HG03139 (cell line): Measurements from ENCODE around the gene PIGT.
"Not testable (repeated sequence)": the region's sequence is repeated elsewhere in the genome, so short reads cannot be mapped to it uniquely, and the experiment has no call there.

Source experiments
- ATAC-seq: cut with Tn5 transposase; IDR thresholded peaks from one replicate; pipeline ENCODE4 v1.9.1; 2021; ENCODE audit not compliant: unreplicated experiment

The PIGT gene

DNA sequence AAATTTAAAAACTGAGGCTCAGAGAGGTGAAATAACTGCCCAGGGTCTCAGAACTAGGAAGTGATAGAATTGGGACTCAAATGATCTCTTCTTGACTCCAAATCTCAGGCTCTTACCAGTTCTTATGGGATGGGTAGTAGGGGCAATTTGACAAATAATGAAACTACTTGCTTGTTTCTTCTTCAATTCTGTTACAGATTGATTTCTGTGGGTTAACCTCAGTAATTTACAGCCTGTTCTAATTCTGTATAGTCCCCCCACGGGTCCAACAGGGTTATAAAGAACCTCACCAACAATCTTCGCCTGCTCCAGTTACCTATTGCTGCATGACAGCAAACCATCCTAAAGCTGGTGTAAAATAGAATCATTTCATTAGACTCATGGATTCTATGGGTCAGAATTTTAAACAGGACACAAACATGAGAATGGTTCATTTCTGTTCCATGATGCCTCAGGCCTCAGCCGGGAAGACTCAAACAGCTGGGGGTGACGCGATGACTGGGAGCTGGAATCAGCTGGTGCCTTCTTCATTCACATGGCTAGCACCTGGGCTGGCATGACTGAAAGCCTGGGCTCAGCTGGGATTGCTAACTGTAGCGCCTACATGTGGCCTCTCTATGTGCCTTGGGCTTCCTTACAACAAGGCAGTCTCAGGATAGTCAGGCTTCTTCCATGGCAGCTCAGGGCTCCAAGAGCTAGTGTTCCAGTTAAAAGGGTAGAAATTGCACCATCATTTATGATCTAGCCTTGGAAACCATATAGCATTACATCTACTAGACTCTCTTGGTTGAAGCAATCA, 47.0 kb downstream of the PIGT start:
- peak; percentile 55 for ATAC-seq

DNA sequence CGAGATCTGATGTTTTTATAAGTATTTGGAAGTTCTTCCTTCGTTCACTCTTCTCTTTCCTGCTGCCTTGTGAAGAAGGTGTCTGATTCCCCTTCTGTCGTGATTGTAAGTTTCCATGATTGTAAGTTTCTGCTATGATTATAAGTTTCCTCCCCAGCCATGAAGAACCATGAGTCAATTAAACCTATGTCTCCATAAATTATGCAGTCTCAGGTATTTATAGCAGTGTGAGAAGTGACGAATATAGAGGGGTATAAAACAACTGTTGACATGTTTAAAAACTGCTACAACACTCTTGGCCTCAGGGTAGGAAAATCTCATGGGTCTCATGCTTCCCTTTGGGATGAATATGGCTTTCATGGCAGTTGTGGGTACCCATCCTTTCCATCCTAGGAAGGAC, 47.8 kb downstream of the PIGT start:
- no peak for ATAC-seq

DNA sequence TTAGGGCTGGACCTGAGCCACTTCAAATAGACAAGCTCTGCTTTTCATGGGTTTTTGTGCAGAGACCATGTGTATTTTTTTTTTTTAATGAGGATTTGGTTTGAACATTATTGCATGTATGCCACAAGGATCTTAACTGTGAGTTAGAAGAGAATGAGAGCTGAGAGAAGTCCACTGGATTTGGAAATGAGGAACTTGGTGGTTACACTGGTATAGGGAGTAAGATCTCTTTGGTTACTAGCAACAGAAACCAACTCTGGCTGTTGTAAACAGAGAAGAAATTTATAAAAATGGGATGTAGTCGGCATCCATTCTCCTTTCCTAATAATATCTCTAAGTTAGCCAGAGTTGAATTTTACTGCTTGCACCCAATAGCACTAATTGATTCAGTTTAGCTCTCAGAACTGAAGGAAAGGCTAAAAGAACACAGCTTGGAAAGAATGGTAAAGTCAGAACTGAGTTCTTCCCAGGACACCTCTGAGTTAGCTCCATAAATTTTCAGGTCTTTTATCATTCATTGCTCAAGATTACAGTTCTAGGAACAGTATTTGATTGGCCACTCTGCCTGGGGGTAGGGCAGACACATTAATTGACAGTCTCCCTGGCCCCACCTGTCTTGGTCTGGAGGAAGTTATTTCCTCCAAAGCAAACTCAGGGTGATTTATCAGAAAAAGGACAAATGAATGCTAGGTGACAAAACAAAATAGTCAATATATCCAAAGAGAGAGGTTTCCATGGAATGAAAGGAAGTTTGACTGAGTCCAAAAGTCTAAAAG, 49.7 kb downstream of the PIGT start:
- ATAC-seq, result no peak

DNA sequence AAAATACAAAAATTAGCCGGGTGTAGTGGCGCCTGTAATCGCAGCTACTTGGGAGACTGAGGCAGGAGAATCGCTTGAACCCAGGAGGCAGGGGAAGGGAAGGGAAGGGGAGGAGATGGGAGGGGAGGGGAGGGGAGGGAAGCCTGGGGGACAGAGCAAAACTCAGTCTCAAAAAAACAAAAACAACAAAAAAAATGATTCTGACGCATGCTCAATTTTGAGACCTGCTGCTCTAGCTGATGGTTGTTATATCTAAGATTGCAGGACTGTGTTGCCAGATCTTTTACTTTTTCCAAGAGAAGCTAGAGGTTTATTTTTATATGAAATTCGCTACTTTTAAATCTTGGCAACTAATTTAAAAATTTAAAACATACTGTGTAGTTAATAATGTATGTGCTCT, 51.2 kb downstream of the PIGT start:
- ATAC-seq, result no peak

DNA sequence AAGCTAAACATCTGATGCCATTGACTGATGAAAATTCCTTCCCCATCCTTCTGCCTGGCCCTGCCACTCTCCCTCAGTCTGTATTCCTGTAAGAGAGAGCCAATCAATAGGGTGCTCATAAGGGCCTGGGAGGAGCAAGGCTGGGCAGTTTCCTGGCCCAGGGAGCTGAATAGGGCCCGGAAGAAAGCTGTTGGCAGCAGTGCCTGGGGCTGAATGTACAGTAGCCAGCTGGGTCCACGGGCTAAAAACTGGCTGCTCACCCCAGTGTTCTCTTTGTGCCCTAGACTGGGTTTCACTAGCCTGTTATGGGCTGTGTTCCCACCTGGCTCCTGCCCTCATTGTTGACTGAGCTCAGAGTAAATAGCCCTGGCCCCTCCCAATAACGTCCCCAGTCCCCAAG, 51.9 kb downstream of the PIGT start:
- ATAC-seq, result no peak

DNA sequence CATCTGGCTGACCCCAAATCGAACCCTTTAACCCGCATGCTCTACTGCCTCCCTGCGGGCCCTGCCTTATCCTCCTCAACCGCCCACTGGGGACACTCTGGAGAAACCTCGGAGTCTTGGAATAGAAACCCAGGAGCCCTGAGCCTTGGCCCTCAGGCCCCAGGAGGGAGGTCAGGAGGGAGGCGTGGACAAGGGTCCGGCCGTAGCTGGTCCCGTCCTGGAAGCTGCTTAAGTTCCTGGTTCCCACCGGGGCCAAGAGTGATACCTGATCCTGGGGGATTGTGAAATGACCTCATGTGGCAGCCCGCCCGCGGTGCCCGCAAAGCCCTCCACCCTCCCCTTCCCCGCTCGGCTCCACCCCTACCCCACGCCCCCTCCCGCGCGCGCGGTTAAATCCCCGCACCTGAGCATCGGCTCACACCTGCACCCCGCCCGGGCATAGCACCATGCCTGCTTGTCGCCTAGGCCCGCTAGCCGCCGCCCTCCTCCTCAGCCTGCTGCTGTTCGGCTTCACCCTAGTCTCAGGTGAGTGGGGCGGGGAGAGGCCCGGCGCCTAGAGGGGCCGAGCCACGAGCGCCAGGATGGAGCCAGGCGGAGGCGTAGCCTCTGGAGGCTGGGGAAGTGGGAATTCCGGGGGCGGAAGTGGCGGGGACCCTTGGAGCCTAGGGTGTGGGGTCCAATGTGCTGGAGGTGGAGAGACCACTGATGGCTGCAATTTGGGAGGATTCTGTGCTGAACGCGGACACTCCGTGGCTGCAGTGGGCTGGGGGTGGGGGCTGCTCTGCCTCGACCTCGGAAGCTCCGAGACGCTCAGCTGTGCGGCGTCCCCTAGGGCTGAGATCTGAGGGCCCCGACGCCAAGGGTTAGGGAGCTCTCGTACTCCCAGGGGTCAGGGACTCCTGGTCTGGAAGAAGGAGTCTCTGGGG, 53.7 kb downstream of the PIGT start, which contains the start of gene WFDC2:
TSS of gene WFDC2 (plus strand) at position 418 of the 926 bp plus-strand sequence. CDS start at position 447, 29 bp downstream.
- ATAC-seq, result no peak

DNA sequence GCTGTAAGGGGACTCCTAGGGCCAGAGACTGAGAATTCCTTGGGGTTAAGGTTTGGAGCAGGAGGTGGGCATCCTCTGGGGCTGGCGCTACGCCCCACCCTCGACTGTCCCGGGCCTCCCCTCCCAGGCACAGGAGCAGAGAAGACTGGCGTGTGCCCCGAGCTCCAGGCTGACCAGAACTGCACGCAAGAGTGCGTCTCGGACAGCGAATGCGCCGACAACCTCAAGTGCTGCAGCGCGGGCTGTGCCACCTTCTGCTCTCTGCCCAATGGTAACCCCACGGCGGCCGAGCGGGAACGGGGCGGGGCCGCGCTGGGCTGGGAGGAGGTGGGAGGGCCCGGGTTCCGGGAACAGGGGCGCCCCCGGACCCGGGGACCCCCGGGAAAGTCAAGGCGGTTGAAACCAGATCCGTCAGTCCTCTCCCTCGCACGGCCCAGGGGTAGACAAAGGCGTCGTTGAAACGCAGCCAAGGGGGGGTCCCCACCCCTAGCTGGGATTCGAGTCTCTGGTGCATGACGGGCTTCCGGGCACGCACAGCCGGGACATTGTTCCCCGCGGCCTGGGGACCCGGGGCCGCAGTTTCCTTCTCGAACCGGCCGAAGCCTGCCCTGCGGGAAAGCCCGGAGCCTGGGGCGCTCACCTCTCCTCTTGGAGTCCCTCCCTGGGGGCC, 54.5 kb downstream of the PIGT start:
- no peak for ATAC-seq

DNA sequence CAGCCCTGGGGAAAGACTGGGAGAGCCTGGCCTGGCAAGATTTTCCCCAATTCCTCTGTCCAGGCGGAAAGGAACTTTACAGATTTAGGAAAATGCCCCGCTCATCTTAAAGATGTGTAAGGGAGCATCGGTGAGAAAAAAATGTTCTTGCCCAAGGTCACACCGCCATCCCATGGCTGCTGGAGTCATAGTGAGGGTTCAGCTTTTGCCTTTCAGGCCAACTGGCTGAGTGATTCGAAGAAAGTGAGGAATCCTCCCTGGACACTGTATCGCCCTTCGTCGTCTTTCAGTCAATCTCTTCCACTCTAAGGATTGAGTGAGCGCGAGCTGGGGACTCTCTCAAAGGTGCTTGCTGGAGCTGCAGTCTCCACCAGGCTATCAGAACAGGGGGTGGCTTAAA, 55.0 kb downstream of the PIGT start:
- ATAC-seq, result no peak

DNA sequence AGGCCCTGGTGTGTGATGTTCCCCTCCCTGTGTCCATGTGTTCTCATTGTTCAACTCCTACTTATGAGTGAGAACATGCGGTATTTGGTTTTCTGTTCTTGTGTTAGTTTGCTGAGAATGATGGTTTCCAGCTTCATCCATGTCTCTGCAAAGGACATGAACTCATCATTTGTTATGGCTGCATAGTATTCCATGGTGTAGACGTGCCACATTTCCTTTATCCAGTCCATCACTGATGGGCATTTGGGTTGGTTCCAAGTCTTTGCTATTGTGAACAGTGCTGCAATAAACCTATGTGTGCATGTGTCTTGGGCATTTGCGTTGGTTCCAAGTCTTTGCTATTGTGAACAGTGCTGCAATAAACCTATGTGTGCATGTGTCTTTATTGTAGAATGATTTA, 56.3 kb downstream of the PIGT start:
- not testable (repeated sequence) for ATAC-seq
